Stimulated activated CD8-positive, alpha-beta memory T cell treated with anti-CD3 and anti-CD28 coated beads, Interleukin-12 subunit alpha, Interleukin-12 subunit beta, amount 100 ng/mL, for 4 hours (primary cell): ENCODE results near the gene GABPB1.
A peak's percentile ranks its signal among the peaks of the same experiment; 100 is the strongest.

Source experiments
- DNase-seq: peaks from one replicate; pipeline ENCODE4 v3.0.0-alpha.2; 2020; ENCODE audit warnings: low read depth

GABPB1 gene

DNA sequence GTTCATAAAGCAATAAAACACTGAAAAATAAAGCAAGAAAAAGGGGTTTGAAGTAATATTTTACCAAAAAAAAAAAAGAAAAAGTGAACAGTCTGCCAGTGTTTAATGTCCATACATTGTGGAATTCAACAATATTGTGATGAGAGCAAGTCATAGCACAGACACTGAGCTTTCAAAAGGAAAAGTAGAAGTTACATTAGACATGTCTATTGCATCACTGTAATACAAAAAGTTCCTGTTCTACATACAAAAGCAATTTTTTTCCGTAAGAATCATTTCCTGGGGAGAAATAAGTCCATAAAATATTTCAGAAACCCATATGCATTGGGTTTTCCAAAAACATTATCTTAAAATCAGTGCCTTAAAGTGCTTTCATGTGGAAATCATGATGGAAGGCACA is 77.6 kb downstream of the GABPB1 start:
- no peak for DNase-seq

DNA sequence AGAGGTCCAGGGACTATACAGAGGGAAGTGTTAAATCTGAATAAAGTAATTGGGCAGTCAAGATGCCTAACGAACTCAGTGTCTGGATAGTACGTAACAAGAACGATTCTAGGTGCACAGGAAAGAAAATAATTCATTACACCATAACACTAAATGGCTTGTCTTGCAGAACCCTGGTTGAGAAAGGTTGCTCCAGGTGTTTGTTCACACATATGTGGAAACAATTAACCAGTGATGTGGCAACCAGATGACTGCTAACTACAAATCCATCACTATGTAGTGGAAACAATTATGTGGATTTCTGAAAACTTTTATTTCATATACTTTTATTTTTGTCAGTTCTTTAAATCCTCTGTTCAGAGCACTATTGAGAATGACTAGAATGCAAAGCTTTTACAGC is 79.1 kb downstream of the GABPB1 start:
- no peak for DNase-seq

DNA sequence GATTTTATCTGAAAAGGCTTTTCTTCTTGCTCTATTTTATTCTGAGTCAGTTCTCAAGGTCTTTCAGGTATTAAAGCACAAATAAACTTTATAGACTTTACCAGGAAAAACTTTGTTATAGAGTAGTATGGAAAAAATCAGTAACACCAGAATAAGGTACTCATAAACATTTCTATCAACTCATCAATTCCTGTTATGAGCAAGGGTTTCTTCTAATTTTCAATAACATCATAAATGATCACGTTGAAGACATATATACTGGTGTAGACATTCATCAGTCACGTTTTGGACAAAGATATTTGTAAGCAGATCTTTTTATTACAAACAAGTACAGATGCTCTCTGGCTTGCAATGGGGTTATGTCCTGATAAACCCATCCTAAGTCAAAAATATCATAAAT is 79.9 kb downstream of the GABPB1 start:
- DNase-seq: no peak

DNA sequence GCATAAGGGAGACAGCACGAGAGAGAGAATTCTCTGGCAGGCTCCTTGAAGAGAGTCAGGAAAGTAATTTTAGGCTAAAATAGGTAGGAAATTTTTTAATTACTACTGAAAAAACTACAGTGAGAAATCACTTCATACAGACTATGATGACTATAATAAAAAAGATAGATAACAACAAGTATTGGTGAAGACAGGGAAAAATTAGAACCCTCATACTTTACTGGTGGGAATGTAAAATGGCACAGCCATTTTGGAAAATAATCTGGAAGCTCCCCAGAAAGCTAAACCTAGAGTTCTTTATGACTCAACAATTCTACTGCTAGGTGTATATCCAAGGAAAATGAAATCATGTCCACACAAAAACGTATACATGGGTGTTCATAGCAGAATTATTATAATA is 87.4 kb downstream of the GABPB1 start:
- DNase-seq: no peak

DNA sequence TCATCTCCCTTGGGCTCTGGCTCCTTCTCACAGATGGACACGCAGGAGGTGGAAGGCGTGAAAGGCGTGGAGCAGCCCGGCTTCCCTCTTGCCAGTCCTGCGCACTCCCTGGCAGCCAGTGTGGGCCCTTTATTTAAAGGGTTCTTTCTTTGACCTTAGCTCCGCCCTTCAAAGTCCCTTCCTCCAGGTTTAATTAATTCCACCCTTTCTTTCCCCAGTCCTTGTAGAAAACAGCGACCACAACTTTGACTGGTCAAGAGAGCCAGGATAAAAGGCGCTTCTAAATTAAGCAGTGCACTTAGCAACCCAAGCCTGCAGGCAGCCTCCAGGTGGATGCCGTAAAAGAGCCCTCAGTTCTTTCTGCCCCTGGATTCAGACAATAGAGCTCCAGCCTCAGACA is 89.4 kb downstream of the GABPB1 start, which contains the start of gene HDC:
TSS of gene HDC (minus strand) at position 107 of the 400 bp plus-strand sequence. CDS start at position 4, 103 bp downstream.
- DNase-seq: no peak

DNA sequence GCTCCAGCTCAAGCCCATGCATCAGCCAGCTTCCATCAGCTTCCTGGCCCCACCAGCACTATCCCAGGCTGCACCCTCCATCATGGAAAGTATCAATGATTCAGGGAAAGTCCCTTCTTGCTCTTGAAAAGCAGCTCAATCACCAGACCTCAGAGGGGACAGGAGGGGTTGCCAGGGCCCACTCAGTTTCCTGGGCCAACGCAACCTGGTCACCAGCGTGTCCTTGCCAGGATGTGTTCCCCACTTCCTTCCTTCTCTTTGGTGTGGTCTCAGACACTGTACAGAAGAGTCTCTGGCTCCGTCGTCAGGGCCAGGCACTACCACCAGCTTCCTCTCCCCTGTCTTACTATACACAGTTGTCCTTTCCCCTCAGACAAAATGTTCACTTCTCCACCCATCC is 92.5 kb downstream of the GABPB1 start:
- DNase-seq: peak; percentile 24

DNA sequence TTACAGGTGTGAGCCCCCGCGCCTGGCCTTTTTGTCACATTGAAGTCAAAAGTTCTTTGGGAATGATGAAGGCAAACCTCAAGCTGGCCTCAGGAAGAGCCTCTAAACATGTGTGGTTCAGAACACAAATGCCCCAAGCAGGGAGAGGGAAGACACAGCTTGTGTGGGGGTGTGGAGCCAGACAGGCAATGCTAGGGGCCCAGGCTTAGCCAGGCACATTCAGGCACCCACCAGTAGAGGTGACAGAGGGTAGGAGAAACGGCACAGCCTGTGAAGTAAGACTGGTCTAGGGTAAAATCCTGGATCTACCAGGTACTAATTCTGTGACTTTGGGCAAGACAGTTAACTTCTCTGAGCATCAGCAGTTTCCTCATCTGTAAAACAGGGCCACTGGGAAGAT is 93.0 kb downstream of the GABPB1 start:
- no peak for DNase-seq

DNA sequence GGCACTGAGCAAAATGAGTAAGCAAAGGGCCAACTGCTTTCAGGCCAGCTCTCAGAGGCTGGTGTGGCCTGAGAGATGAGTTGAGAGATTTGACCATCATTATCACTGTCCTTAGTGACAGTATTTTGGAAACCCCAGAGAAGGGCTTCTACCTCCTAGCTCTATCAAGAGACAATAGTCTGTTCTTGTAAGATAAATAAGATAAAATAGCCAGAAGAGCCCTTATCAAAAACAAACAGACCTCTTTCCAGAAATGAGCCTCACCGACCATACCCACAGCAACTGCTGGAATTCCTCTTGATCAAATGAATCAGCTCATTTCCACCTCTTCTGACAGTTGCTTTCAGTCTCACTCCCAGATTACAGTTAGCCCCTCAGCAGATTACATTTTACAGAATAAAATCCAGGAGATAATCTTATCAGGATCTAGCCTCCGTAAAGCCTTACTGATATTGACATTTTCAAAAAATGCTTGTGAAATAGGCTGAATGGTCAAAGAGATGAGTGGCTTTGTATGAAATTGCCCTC is 94.0 kb downstream of the GABPB1 start:
- no peak for DNase-seq

DNA sequence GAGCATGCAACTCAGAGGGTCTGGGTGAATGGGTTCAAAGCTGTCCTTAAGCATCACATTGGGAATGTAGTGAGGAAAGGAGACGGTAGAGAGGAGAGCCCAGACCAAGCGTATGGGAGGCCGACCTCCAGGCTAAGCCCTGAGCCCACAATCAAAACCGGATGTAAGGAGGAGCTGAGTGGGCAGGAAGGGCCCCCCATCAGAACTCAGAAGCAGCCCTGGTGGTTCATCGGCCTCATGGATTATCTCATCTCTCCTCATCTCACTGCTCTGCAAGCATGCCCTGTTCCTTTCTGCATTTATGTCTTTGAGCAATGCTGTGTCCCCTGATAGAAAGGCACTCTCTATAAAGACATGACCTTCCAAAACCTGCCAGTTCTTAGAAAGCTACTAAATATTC is 95.7 kb downstream of the GABPB1 start:
- DNase-seq: no peak

DNA sequence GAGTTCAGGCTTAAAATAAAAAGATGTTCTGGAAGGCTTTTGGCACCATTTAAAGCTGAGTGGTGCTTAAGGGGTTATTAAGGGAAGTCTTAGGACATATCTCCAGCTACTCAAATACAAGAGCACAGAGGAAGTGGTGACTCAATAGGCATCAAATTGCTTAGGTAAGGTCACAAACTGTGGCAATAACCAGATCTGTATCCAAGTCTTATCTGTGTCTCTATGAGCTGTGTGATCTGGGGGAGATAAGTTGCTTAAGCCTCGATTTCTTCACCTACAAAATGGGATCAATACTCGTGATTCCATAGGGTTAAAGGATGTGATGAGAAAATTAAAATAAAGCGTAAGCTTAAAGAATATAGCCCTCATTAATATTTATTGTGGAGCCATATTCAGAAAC is 97.1 kb downstream of the GABPB1 start:
- no peak for DNase-seq

DNA sequence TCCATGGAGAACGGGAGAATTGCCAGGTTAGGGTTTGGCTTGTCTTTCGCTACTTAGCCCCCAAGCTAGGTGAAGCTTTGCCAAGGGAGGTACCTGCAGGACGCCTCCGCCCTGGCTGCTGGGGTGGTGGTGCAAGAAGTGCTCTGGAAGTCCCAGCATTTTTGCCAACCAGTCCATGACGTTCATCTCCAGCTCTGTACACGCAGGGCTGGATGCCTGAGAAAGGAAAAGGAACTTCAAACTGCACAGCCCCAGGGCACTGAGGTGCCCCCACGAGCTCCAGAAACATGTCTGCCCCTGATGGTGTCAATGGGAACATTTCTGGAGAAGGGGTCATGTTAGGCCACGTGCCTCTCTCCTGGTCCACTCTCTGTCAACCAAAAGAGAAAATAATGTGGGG is 97.7 kb downstream of the GABPB1 start:
- no peak for DNase-seq

DNA sequence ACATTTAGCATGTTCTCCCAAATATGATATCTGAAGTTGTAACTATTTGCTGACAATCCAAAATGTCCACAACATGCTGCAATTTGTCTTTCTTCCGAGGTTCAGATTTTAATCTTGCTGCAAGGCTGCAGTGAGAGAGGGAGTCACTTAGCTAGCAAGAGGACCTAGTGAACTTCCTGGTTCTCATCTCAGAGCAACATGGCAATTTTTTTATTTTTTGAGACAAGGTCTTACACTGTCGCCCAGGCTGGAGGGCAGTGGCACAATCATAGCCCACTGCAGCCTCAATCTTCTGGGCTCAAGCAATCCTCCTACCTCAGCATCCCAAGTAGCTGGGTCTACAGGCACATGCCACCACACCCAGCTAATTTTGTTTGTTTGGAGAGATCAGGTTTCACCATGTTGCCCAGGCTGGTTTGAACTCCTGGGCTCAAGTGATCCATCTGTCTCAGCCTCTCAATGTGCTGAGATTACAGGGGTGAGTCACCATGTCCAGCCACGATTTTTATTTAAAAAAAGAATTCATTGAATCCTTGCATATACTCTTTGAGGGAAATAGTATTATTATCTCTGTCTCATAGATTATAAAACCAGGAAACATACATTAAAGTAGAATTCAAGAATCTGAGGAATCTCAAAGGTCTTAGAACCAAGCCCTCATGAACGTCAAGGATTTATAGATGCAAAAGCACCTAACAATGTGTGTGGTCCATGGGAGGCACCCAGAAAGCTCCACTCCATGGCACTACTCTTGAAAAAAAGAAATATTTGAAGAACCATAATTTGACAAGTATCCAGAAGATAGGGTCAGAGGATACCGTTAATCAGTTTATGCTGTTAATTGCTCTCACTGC is 98.6 kb downstream of the GABPB1 start:
- DNase-seq: no peak

DNA sequence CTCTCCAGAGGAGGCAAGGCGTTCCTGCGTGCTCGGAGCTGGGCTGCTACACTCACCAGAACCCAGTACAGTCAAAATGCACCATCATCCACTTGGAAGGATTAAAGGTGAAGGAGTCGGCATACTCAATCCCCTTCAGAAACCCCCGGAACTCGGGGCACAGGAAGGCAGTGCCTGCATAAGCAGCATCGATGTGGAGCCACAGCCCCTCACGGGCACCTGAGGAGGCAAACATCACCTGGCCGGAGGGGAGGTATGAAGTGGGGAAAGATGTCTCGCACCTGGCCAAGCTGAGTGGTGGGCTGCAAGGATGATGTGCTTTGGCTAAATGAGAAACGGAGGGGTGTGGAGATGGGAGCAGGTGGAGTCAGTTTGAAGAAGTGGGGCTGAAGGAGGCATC is 102.4 kb downstream of the GABPB1 start:
- DNase-seq: no peak

DNA sequence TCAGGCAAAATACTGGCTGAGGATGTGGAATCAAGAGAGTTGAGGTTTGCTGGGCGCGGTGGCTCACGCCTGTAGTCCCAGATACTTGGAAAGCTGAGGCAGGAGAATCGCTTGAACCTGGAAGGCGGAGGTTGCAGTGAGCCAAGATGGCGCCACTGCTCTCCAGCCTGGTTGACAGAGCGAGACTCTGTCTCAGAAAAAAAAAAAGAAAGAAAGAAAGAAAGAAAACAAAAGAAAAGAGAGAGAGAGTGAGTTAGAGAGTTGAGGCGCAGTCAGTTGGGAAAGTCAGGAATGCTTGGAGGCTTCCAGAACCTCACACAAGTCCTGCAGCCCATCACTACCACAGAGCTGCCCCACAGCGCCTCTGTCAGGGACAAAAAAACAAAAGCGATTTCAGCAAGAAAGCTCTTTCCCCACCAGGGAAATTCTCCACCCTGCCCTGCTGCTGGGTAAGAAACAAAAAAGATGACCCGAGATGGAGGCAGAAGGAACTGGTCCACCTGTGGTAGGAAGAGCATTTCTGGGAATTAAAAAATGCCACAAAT is 103.3 kb downstream of the GABPB1 start:
- DNase-seq: no peak

DNA sequence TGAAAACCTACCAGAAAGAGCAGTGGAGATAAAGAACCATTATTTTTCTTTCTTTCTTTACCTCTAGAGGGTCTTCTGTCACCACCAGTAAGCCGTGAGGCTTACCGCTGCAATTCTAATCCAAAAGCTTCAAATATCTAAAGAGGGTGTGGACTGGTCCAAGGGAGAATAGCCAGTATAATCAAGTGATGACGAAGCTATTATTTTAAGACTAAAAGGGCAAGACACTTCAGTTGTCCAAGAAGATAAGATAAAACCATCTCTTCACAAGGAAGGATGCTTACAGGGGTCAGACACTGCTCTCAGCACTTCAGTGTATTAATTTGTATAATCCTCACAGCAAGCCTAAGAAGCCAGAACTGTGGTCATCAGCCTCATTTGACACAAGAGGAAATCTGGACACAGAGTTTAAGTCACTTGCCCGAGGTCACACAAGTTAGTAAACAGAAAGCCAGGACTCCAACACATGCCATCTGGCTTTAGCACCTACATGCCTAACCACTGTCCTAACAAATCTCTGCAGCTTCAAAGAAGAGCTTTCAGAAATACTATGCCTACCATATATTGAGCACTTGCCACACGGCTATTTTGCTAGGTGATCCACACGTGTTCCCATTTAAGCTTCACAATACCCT is 104.1 kb downstream of the GABPB1 start:
- no peak for DNase-seq

DNA sequence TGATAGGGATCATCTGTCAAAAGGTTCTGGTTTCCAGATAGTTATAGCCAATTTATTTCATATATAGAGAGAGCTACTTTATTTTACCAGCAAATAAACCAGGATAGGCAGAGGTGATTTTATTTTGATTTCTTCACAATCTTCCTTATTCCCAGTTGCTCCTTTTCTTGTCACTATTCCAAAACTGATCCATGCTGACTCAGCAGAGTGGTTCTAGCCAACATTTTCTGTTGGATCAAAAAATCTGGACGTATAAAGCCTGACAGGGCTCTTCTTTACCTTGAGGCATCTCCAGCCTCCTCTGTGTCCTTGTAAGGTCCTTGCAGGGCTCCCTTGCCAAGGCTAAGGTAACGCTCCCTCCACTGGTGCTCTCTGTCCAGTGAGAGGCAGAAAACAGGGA is 105.3 kb downstream of the GABPB1 start:
- DNase-seq: no peak

DNA sequence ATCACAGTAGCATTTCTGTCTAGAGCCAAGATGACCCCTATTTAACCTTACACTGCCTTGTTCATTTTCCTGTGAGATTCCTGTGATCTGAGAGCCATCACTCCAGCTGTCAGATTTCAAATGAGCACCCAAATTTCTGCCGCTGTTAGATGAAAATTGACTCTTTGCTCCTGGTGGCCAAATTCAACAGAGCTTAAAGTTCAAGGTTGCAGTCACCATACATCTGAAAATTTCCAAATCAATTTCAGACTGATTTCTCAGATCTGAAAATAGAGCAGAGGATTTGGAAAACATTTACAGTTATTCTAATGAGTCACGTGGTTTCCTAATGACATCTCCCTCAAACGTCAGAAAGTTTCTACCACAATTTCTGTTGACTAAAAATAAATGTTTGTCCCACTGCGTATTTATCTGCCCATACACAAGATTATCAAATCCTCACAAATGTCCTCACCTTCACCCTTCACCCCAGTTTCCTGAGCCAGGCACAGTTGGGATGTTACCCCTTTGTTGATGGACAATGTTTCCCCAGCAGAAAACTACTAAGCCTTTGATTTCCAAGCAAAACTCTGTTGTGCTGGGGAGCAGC is 105.9 kb downstream of the GABPB1 start:
- no peak for DNase-seq

DNA sequence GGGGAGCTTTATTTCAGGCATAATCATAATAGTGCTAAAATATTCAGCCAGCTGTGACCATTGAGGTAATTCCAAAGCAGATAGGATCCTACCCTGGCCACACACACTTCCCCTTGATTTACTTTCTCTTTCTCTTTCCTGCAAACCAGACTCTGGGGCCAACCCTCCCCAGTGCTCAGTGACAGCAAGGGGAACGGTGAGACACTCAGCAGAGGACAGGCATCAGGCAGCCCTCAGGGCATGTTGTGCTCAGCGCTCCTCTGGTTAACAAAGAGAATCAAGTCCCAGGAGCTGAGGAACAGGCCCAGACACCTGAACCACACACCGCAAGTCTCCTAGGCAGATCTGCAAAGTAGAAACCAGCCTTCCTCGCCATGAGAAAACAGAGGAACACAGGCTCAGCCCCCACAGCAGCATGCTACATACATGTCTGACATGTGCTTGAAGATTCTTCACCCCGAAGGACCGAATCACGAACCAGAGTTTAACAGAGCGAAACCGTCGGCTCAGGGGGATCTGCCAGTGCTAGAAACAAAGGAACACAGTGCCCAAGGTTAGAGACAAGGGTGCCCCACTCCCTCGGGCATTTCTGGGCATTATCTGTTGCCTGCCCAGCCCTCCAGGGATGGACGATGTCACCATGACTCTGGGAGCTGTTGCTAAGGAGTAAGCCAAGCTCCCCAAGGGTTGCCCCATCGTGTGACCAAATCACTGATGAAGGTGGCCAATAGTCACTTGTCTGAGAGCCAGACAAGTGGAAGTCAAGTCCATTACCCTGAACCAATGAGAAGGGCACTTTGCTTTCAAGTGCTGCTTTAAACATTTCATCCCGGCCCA is 107.0 kb downstream of the GABPB1 start:
- DNase-seq: no peak

DNA sequence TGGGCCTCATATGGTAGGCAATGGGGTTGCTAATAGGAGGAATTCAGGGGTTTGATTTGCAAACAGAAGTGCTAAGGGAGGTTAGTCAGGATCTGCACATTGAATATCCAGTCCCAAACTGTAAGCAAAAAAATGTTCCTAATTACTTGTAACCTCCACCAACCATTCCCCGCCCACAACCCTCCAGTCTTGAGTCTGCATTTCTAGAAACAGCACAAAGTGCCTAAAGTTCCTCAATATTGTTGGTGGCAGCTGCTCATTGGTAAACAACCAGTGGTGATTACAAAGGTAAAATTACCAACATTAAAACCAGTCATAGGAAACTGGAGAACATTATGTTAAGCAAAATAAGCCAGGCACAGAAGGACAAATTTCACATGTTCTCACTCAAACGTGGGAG is 108.4 kb downstream of the GABPB1 start:
- no peak for DNase-seq

DNA sequence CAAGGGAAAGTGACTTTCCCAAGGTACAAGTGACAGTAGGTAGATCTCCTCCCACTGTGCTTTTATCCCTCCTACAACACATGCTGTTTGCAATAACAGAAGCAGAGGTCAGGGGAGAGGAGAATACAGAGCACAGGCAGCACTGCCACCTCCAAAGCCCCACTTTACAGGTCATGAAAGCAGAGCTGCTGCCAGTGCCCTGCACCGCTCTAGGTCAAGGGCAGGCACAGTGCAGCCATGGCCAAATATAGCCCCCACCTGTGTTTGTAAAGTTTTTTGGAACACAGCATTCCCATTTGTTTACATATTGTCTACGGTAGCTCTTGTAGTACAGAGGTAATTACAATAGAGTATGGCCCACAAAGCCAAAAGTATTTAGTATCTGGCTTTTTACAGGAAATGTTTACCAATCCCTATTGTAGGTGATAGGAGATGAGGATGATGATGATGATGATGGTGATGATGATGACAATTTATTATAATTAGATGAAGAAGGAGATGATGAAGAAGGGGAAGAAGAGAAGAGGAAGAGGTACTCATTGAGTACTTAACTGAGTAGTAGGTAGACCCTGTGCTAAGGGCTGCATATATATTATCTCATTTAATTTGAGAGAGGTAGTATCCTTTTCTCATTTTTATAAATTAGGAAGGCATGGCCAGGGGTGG is 109.9 kb downstream of the GABPB1 start:
- DNase-seq: no peak

DNA sequence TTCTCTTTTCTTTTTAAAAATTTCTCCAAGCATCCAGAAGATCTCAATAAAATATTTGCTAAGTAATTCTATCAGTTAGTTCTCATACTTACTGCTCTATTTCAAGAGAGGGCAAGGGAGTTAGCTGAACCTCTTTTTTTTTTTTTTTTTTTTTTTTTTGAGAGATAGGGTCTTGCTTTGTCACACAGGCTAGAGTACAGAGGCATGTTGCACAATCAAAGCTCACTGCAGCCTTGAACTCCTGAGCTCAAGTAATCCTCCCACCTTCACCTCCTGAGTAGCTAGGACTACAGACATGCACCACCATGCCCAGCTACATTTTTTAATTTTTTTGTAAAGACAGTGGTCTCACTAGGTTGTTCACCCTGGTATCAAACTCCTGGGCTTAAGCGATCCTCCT is 110.8 kb downstream of the GABPB1 start:
- no peak for DNase-seq
